22Rv1 (cell line): ENCODE measurements around the gene HLA-E.

Experiments
- ZFX ChIP-seq: fragments of 450-650 bp; IDR thresholded peaks from 2 replicates; pipeline ENCODE4 v1.6.1; 2017; ENCODE audit warnings: antibody characterized with exemption, borderline replicate concordance
- TF ChIP-seq, protein P1 (sequence below): fragments of 450-650 bp; IDR thresholded peaks from 2 replicates; pipeline ENCODE4 v1.5.1; 2017; ENCODE audit warnings: mild to moderate bottlenecking

DNA sequence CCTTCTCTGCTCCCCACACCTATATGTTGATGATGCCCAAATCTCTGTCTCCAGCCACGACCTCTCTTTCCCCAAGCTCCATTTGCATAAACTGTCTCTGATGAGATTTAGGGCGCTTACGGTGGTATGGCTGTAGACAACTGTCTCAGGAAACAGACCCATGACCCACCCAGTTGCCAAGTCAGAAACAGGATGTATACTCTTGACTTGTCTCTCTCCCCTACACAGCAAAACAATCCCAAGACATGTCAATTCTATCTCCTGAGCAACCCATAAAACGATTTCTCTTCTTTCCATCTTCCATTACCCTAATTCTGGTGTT lies 53.1 kb downstream of the HLA-E start:
- TF ChIP-seq, protein P1, sequence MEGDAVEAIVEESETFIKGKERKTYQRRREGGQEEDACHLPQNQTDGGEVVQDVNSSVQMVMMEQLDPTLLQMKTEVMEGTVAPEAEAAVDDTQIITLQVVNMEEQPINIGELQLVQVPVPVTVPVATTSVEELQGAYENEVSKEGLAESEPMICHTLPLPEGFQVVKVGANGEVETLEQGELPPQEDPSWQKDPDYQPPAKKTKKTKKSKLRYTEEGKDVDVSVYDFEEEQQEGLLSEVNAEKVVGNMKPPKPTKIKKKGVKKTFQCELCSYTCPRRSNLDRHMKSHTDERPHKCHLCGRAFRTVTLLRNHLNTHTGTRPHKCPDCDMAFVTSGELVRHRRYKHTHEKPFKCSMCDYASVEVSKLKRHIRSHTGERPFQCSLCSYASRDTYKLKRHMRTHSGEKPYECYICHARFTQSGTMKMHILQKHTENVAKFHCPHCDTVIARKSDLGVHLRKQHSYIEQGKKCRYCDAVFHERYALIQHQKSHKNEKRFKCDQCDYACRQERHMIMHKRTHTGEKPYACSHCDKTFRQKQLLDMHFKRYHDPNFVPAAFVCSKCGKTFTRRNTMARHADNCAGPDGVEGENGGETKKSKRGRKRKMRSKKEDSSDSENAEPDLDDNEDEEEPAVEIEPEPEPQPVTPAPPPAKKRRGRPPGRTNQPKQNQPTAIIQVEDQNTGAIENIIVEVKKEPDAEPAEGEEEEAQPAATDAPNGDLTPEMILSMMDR, result no peak
- no peak for TF ChIP-seq ZFX
